Inflammatory macrophage treated with lipopolysaccharide for 1 hour (primary cell): ENCODE data around the gene PIAS4.

Source experiments
- DNase-seq, 2 donors: peaks; one replicate each; pipeline ENCODE4 v3.0.0-alpha.2; 2020 to 2022

The PIAS4 gene

GRCh38 chr19:4080473-4080872, 72.9 kb downstream of the PIAS4 start:
- DNase-seq: no peak

DNA sequence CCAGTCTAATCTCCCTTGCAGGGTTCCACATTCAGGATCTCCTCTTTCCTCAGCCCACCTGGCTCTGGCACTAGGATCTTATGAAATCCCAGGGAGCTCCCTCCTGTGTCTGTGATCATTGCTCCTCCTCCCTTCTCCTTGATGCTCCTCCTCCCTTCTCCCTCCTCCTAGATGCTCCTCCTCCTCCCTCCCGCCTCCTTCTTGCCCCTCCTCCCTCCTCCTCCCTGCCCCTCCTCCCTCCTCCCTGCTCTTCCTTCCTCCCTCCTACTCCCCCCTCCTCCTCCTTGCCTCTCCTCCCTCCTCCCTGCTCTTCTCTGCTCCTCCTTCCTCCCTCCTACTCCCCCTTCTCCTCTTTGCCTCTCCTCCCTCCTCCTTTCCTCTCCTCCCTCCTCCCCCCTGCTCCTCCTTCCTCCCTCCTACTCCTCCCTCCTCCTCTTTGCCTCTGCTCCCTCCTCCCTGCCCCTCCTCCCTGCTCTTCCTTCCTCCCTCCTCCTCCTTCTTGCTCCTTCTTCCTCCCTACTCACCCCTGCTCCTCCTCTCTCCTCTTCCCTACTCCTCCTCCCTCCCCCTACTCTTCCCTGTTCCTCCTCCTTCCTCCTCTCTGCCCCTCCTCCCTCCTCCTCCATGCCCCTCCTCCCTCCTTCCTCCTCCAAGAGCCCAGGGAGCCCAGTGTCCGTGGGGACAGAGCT, 74.0 kb downstream of the PIAS4 start:
- no peak for DNase-seq

DNA sequence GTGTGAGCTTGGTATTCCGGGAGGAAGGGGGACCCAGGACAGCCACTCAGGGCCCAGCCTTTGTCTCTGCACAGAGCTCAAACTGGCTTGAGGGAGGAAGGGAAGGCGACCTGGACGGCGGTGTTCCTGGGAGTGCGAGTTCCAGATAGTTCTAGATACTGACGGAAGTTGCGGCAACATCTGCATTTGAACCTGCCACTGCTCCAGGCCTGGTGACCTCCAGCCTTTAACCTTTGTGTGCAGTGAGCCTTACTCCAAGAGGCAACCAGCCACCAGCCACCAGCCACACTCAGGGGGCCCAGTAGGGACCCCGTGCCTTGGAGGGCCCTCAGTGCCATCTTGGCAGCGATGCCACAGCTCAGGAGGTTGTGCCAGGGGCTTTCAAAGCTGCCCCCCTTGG, 74.6 kb downstream of the PIAS4 start:
- DNase-seq: no peak

DNA sequence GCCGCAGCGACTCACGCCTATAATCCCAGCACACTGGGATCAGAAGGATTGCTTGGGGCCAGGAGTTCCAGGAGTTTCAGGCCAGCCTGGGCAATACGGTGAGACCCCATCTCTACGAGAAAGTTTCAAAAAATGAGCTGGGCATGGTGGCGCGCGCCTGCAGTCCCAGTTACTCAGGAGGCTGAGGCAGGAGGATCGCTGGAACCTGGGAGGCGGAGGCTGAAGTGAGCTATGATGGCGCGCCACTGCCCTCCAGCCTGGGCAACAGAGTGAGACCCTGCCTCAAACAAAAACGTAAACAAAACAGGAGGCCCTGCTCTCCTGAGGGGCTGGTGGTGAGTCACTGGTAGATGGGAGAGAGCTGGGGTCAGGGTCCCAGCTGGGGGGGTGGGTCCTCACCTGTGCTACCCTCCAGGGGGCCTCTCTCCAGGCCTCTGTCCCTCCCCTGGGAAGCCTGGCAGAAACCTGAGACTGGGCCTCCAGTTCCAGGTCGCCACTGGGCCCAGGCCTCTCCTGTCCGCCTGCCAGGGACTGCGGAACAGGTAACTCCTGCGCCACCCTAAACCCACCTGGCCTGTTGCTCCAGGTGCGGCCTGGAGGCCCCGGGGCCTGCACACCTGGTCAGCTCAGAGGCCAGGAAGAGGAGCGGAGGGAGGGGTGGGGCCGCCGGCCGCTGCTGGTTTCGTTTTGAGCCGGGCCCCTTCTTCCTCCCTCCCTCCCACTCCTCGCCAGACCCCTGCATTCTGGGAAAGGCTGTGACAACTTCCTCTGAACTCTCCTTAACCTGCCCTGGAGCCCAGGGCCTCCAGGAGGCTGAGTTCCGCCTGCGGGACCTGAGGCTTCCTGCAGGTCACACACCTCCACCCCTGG, 76.4 kb downstream of the PIAS4 start:
- DNase-seq: no peak

GRCh38 chr19:4084547-4084877, 77.0 kb downstream of the PIAS4 start:
- DNase-seq: no peak

- no peak for DNase-seq
Observed at GRCh38 chr19:4086411-4086867, 78.9 kb downstream of the PIAS4 start.

GRCh38 chr19:4087787-4088679, 80.5 kb downstream of the PIAS4 start:
- no peak for DNase-seq

DNA sequence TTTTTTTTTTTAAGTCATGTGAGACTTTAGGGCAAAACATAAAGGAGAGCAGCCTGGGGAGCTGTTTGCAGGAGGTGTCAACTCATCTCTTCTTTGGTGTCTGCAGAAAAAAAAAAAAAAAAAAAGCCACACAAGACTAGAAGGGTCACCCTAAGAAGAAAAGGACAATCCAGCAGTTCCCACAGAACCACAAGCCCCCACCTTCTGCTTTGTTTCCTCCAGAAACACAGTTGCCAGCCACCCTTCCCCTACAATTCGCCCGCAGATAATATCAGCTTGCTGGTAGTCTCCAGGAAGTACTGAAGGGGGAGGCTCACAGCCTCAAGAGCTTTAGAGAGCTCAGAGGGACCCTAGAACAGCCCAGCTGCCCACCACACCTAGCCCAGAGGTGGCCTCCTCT, 81.4 kb downstream of the PIAS4 start:
- no peak for DNase-seq
